PFSK-1 (cell line): Measurements from ENCODE around the gene YAE1.

Experiments used
- FOXP2 ChIP-seq: optimal IDR thresholded peaks from 2 replicates; pipeline ENCODE3; 2011; ENCODE audit warnings: borderline replicate concordance, control low read depth, inconsistent platforms; ENCODE audit not compliant: insufficient read depth; ENCODE audit errors: extremely low read length, extremely low read depth
- POLR2AphosphoS5 ChIP-seq: IDR thresholded peaks from 2 replicates; pipeline ENCODE4 v1.6.1; 2012; ENCODE audit warnings: low read depth, mild to moderate bottlenecking, control low read depth, low read length, moderate library complexity
- SIN3A ChIP-seq: IDR thresholded peaks from 2 replicates; pipeline ENCODE4 v1.6.1; 2012; ENCODE audit warnings: mild to moderate bottlenecking, low read length, moderate library complexity, borderline replicate concordance; ENCODE audit not compliant: insufficient read depth
- TAF1 ChIP-seq: IDR thresholded peaks from 2 replicates; pipeline ENCODE4 v1.6.1; 2012; ENCODE audit warnings: low read length, control low read depth, borderline replicate concordance; ENCODE audit not compliant: insufficient read depth
- TF ChIP-seq, protein P1 (sequence below), 2 experiments: IDR thresholded peaks; 2 replicates each; pipeline versions ENCODE4 v1.6.1 to v1.8.0; 2011 to 2012; ENCODE audit warnings: low read depth in 2 of 2, low read length in 2 of 2, control low read depth in 1 of 2, inconsistent platforms in 1 of 2, mild to moderate bottlenecking in 1 of 2, moderate library complexity in 1 of 2; ENCODE audit not compliant: insufficient read depth in 1 of 2

YAE1 gene

DNA sequence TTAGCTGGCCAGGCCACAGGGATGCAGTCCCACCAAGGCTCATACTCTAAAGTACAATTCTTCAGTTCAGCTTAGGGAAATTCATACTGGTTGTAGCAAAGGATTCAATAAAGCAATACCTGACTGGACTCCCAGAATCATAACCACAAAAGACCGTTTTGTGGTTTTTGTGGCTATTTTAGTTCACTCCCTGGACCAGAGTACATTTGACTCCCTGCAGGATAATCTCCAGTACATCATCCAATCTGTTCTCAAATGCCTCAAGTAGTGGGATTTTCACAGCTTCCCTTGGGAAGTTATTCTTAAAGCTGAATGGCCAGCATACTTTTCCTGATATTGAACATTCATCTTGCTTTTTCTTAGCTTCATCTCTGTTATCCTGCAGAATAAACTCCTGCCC is 29.3 kb upstream of the YAE1 start:
- TF ChIP-seq TAF1 (no peak), POLR2AphosphoS5 (no peak)
- TF ChIP-seq, protein P1, sequence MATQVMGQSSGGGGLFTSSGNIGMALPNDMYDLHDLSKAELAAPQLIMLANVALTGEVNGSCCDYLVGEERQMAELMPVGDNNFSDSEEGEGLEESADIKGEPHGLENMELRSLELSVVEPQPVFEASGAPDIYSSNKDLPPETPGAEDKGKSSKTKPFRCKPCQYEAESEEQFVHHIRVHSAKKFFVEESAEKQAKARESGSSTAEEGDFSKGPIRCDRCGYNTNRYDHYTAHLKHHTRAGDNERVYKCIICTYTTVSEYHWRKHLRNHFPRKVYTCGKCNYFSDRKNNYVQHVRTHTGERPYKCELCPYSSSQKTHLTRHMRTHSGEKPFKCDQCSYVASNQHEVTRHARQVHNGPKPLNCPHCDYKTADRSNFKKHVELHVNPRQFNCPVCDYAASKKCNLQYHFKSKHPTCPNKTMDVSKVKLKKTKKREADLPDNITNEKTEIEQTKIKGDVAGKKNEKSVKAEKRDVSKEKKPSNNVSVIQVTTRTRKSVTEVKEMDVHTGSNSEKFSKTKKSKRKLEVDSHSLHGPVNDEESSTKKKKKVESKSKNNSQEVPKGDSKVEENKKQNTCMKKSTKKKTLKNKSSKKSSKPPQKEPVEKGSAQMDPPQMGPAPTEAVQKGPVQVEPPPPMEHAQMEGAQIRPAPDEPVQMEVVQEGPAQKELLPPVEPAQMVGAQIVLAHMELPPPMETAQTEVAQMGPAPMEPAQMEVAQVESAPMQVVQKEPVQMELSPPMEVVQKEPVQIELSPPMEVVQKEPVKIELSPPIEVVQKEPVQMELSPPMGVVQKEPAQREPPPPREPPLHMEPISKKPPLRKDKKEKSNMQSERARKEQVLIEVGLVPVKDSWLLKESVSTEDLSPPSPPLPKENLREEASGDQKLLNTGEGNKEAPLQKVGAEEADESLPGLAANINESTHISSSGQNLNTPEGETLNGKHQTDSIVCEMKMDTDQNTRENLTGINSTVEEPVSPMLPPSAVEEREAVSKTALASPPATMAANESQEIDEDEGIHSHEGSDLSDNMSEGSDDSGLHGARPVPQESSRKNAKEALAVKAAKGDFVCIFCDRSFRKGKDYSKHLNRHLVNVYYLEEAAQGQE (IDR thresholded peaks at IDR 0.05; ENCODE audit: insufficient read depth in 1 of 2, low read depth in 2 of 2, low read length in 2 of 2): no peak

DNA sequence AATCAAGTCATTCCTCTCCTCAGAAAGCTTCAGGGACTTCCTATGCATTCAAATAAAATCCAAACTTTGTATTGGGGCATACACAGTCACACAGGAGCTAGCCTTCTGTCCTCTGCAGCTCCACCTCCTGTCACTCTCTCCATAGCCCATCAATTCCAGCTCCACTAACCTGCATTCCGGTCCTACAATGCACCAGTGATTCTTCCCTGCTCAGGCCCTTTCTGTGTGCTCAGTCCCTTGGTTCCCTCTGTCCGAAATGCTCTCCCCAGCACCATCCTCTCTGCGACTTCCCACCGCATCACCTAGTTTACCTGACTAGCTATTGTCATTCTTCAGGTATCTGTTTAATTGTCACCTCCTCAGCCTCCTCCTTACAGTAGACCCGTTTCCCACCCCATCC is 26.4 kb upstream of the YAE1 start:
- TF ChIP-seq POLR2AphosphoS5: no peak
- no peak for TF ChIP-seq TAF1
- TF ChIP-seq SIN3A: no peak
- TF ChIP-seq, protein P1 (IDR thresholded peaks at IDR 0.05; ENCODE audit: insufficient read depth in 1 of 2, low read depth in 2 of 2, low read length in 2 of 2): no peak
- no peak for TF ChIP-seq FOXP2

DNA sequence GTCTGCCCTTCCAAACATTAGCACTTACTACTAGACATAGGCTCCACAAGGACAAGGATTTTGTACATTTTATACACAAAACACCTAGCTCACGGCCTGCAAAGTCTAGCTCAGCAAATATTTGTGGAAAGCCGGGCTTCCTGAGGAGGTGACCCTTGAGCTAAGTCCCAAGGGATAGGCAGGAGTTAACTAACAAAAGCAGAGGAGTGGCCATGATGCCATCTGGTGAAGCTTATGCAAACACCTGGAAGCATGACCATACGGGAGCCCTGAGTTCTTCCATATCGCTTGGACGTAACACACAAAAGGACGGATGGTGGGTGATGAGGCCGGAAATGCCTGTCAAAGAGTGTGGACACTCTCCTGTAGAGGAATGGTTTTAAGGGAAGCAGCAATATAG is 25.9 kb upstream of the YAE1 start:
- TF ChIP-seq, protein P1 (IDR thresholded peaks at IDR 0.05; ENCODE audit: insufficient read depth in 1 of 2, low read depth in 2 of 2, low read length in 2 of 2): no peak
- no peak for TF ChIP-seq TAF1
- TF ChIP-seq SIN3A: no peak
- TF ChIP-seq POLR2AphosphoS5: no peak
- no peak for TF ChIP-seq FOXP2

DNA sequence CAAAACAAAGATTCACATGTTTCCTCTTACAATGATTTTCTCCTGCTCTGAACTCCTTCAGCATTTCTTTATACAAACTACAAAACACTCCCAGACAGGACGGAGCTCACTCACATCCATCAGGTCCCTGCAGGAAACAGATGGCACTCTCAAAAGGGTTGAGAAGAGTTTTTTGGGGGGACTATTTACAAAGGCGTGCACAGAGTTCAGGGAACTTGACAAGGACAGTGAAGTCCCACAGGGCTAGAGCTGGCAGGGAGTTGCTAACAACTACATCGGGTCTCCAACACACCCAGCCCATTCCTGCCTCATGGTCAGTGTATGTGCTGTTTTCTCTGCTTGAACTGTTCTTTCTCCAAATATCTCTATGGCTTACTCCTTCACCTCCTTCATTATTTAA is 24.7 kb upstream of the YAE1 start:
- no peak for TF ChIP-seq SIN3A
- TF ChIP-seq, protein P1 (IDR thresholded peaks at IDR 0.05; ENCODE audit: insufficient read depth in 1 of 2, low read depth in 2 of 2, low read length in 2 of 2): no peak
- no peak for TF ChIP-seq TAF1
- TF ChIP-seq FOXP2: no peak
- TF ChIP-seq POLR2AphosphoS5: no peak

DNA sequence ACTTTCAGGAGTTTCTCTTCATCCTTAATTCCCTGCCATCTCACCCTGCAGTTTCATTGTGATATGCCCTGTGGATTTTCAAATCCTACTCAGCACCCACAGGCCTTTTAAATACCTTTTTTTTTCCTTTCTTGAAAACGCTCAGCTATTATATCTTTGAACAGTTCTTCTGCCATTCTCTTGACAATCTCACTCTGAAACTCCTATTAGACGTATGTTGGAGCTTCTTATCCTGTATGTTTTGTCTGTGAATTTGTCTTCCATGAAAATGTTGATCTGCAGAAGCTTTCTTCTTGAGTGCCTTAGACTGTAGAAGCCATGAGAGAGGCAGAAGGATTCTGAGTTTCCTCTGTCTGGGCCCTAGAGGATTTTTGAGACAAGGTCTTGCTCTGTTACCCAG is 18.9 kb upstream of the YAE1 start:
- TF ChIP-seq FOXP2 (no peak), SIN3A (no peak), POLR2AphosphoS5 (no peak)

DNA sequence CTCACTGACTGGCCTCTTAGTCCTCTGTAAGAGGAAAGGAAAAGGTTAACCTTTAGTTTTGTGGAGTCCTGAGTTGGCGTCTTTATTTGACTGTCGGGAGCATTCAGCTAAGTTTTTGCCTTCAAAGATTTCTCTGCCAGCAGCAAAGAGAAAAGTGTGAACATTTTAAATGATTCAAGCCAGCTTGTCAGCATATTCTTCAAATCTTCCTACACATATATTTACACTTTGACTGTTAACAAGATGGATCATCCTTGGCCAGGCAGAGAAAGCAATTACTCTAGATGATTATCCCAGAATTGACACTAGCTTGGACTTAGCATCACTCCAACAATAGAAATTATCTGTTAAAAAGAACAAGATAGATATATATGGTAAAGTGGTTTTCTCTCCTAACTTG is 15.8 kb upstream of the YAE1 start:
- TF ChIP-seq TAF1: no peak
